CD4-positive, alpha-beta T cell (primary cell): ENCODE measurements around the gene TYSND1. TPM values are rescaled to one million over a fixed set of nuclear protein-coding genes. Genes with fewer than 3 reads are reported as not detected.

Experiments used
- ATAC-seq: fragments of 200-7000 bp; cut with Tn5 transposase; one replicate; pipeline ENCODE4 v1.10.0; 2022; ENCODE audit warnings: mild to moderate bottlenecking; ENCODE audit not compliant: poor library complexity
- CTCF ChIA-PET: fragments of 350-600 bp; sonication (Branson Sonifier 250); formaldehyde crosslinking; loops from one replicate; lab custom pipeline; 2021; ENCODE audit warnings: antibody characterized with exemption, inconsistent platforms; lab: Charles Lee
- POLR2A ChIA-PET: fragments of 350-600 bp; sonication (Branson Sonifier 250); formaldehyde crosslinking; loops from one replicate; lab custom pipeline; 2021; ENCODE audit warnings: antibody characterized with exemption, inconsistent platforms; lab: Charles Lee
- DNase-seq, 14 experiments: peaks; one replicate each; pipeline ENCODE4 v3.0.0-alpha.2; 2013 to 2020; ENCODE audit warnings: mixed read lengths in 2 of 14
- H3K27ac ChIP-seq, 2 donors: one replicate each; pipeline versions ENCODE4 v1.5.1 to v1.7.0; 2013; ENCODE audit warnings: low read length in 2 of 2, low read depth in 1 of 2, mild to moderate bottlenecking in 1 of 2
- H3K27me3 ChIP-seq, 2 experiments: 1 replicate in 1 of 2; 2 replicates in 1 of 2; pipeline versions ENCODE4 v1.6.1 to v1.7.0; 2013; ENCODE audit warnings: low read length in 2 of 2, control low read depth in 1 of 2, mild to moderate bottlenecking in 1 of 2, moderate library complexity in 1 of 2; ENCODE audit not compliant: insufficient read depth in 2 of 2, control insufficient read depth in 1 of 2
- H3K36me3 ChIP-seq: one replicate; pipeline ENCODE4 v1.6.1; 2013; ENCODE audit warnings: low read length, control low read depth; ENCODE audit not compliant: insufficient read depth
- H3K4me1 ChIP-seq: one replicate; pipeline ENCODE4 v1.6.1; 2013; ENCODE audit warnings: low read length, control low read depth; ENCODE audit not compliant: insufficient read depth
- H3K4me3 ChIP-seq: one replicate; pipeline ENCODE4 v1.5.1; 2013; ENCODE audit warnings: mild to moderate bottlenecking, low read length, moderate library complexity
- H3K9me3 ChIP-seq, 2 experiments: 1 replicate in 1 of 2; 2 replicates in 1 of 2; pipeline versions ENCODE4 v1.6.1 to v1.7.0; 2013; ENCODE audit warnings: low read length in 2 of 2, mild to moderate bottlenecking in 2 of 2, control low read depth in 1 of 2, moderate library complexity in 1 of 2; ENCODE audit not compliant: control insufficient read depth in 1 of 2, insufficient read depth in 1 of 2
- H3K27ac Mint-ChIP-seq: one replicate; pipeline ENCODE4 v1.8.0; 2020; ENCODE audit warnings: mixed read lengths
- H3K27me3 Mint-ChIP-seq: one replicate; pipeline ENCODE4 v1.8.0; 2021; ENCODE audit warnings: mixed read lengths
- H3K36me3 Mint-ChIP-seq: one replicate; pipeline ENCODE4 v1.8.0; 2021; ENCODE audit warnings: low read depth, mixed read lengths
- H3K4me1 Mint-ChIP-seq: one replicate; pipeline ENCODE4 v1.8.0; 2021; ENCODE audit warnings: low read depth, mixed read lengths
- H3K4me3 Mint-ChIP-seq: one replicate; pipeline ENCODE4 v1.8.0; 2020; ENCODE audit warnings: mild to moderate bottlenecking, mixed read lengths
- H3K9me3 Mint-ChIP-seq: one replicate; pipeline ENCODE4 v1.8.0; 2020; ENCODE audit warnings: mixed read lengths
- CTCF ChIP-seq: fragments of 200-600 bp; IDR thresholded peaks from one replicate; pipeline ENCODE4 v1.8.0; 2022; ENCODE audit warnings: antibody characterized with exemption, mild to moderate bottlenecking
- intact Hi-C, 2 experiments: fragments of 100-400 bp; cut with DNase I in 1 of 2; cut with micrococcal nuclease in 1 of 2; formaldehyde crosslinking; loops; one replicate each; pipeline versions ENCODE4 v1.15.1 to v1.9.0; 2023 to 2025; cut with DNase I, micrococcal nuclease
- total RNA-seq, 174 experiments: library from RNA in 2 of 174; stranded (reverse) in 2 of 174; gene quantifications; one replicate each; pipeline ENCODE4 v1.2.3 and lab custom pipeline; 2021 to 2026

The TYSND1 gene
- total RNA-seq, 2 experiments from 2014 or later, result 12.6 to 13.0 TPM

GRCh38 chr10:70115948-70116682 is 30.4 kb downstream of the TYSND1 start:
- Histone ChIP-seq H3K27me3 (no peaks in the 10 kb centered on the region), H3K27ac (no peak overlapping the region), H3K4me3 (no peak overlapping the region), H3K36me3 (peaks cover 29% of the 10 kb centered on the region), H3K9me3 (no peaks in the 10 kb centered on the region), H3K4me1 (peaks cover 9% of the 10 kb centered on the region)
- Mint-ChIP-seq H3K4me3 (no peak overlapping the region), H3K36me3 (peaks cover 39% of the 10 kb centered on the region), H3K27ac (no peak overlapping the region), H3K27me3 (no peaks in the 10 kb centered on the region), H3K4me1 (peaks cover 6% of the 10 kb centered on the region), H3K9me3 (no peaks in the 10 kb centered on the region)
- peak; percentile 88 for ATAC-seq
- CTCF ChIA-PET, result interaction anchor here (1.0 to 2.9 kb wide), 6 partner anchors 10 to 248 kb away, joined by 3 to 26 read pairs (median 5); partner anchors contain the start of gene TYSND1
- TF ChIP-seq CTCF, result peak; percentile 90
- intact Hi-C loops, result loop anchor here in 1 of 2 experiments (2.0 to 10.0 kb wide), 2 partner anchors 29 to 249 kb away; no protein-coding TSS in a partner anchor
- DNase-seq, result peak; percentile 26 to 76 (median 42)
- POLR2A ChIA-PET, result interaction anchor here (0.8 to 2.5 kb wide), 4 partner anchors 23 to 289 kb away, joined by 3 to 23 read pairs (median 6); partner anchors contain the start of gene TYSND1

- Histone ChIP-seq H3K27ac (no peak overlapping the region), H3K27me3 (no peaks in the 10 kb centered on the region), H3K9me3 (no peaks in the 10 kb centered on the region), H3K36me3 (peaks cover 35% of the 10 kb centered on the region), H3K4me3 (no peak overlapping the region), H3K4me1 (peaks cover 9% of the 10 kb centered on the region)
- DNase-seq (no peak), ATAC-seq (no peak)
- ChIA-PET POLR2A (interaction anchor here (0.8 to 2.5 kb wide), 3 partner anchors 31 to 290 kb away, joined by 3 to 23 read pairs (median 3); partner anchors contain the start of gene TYSND1), CTCF (interaction anchor here (1.7 to 2.9 kb wide), 3 partner anchors 9 to 250 kb away, joined by 5 to 26 read pairs (median 5); partner anchors contain the start of gene TYSND1)
- Mint-ChIP-seq H3K36me3 (peaks cover 45% of the 10 kb centered on the region), H3K27ac (no peak overlapping the region), H3K27me3 (no peaks in the 10 kb centered on the region), H3K9me3 (no peaks in the 10 kb centered on the region), H3K4me1 (peaks cover 6% of the 10 kb centered on the region), H3K4me3 (no peak overlapping the region)
- no peak for TF ChIP-seq CTCF
- intact Hi-C loops, result loop anchor here in 1 of 2 experiments (10.0 kb wide), 1 partner anchor 250 kb away; no protein-coding TSS in a partner anchor
Observed at GRCh38 chr10:70114902-70115301, 31.6 kb downstream of the TYSND1 start.

GRCh38 chr10:70112071-70112470 is 34.4 kb downstream of the TYSND1 start:
- Mint-ChIP-seq H3K27ac (no peak overlapping the region), H3K4me3 (no peak overlapping the region), H3K4me1 (peaks cover 6% of the 10 kb centered on the region), H3K27me3 (no peaks in the 10 kb centered on the region), H3K9me3 (no peaks in the 10 kb centered on the region), H3K36me3 (peaks cover 58% of the 10 kb centered on the region)
- ChIA-PET POLR2A (no interaction called here), CTCF (no interaction called here)
- ATAC-seq (no peak), DNase-seq (no peak)
- no peaks in the 10 kb centered on the region for H3K27me3 ChIP-seq
- no peak for TF ChIP-seq CTCF
- H3K4me3 ChIP-seq, result no peak overlapping the region
- H3K27ac ChIP-seq, result no peak overlapping the region
- intact Hi-C loops, result loop anchor here in 1 of 2 experiments (10.0 kb wide), 1 partner anchor 253 kb away; no protein-coding TSS in a partner anchor
- H3K9me3 ChIP-seq, result no peaks in the 10 kb centered on the region
- H3K36me3 ChIP-seq, result peaks cover 49% of the 10 kb centered on the region
- peaks cover 9% of the 10 kb centered on the region for H3K4me1 ChIP-seq
